Mucosa of rectum (tissue), 2 donors: ENCODE data around the gene CREBZF.

Source experiments
- H3K27ac ChIP-seq, 2 donors: one replicate each; pipeline ENCODE4 v1.7.0; 2013; ENCODE audit warnings: inconsistent platforms in 2 of 2, low read depth in 2 of 2, low read length in 2 of 2
- H3K27me3 ChIP-seq, 2 donors: one replicate each; pipeline ENCODE4 v1.7.0; 2013; ENCODE audit warnings: low read length in 2 of 2; ENCODE audit not compliant: control insufficient read depth in 2 of 2, insufficient read depth in 2 of 2
- H3K36me3 ChIP-seq, 2 donors: one replicate each; pipeline ENCODE4 v1.7.0; 2013; ENCODE audit warnings: low read length in 2 of 2; ENCODE audit not compliant: control insufficient read depth in 2 of 2, insufficient read depth in 2 of 2
- H3K4me1 ChIP-seq, 2 donors: one replicate each; pipeline ENCODE4 v1.7.0; 2013; ENCODE audit warnings: low read length in 2 of 2, mild to moderate bottlenecking in 1 of 2; ENCODE audit not compliant: control insufficient read depth in 2 of 2, insufficient read depth in 2 of 2
- H3K4me3 ChIP-seq, 2 donors: one replicate each; pipeline ENCODE4 v1.7.0; 2013; ENCODE audit warnings: low read length in 2 of 2
- H3K9ac ChIP-seq, 2 donors: one replicate each; pipeline ENCODE4 v1.7.0; 2013; ENCODE audit warnings: low read length in 2 of 2, low read depth in 1 of 2, mild to moderate bottlenecking in 1 of 2
- H3K9me3 ChIP-seq, 2 donors: one replicate each; pipeline ENCODE4 v1.7.0; 2013; ENCODE audit warnings: low read length in 2 of 2; ENCODE audit not compliant: control insufficient read depth in 2 of 2
- donor health status: healthy.
- donor health status: Normal muscosa, but diverticular disease.

CREBZF gene, protein sequence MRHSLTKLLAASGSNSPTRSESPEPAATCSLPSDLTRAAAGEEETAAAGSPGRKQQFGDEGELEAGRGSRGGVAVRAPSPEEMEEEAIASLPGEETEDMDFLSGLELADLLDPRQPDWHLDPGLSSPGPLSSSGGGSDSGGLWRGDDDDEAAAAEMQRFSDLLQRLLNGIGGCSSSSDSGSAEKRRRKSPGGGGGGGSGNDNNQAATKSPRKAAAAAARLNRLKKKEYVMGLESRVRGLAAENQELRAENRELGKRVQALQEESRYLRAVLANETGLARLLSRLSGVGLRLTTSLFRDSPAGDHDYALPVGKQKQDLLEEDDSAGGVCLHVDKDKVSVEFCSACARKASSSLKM

DNA sequence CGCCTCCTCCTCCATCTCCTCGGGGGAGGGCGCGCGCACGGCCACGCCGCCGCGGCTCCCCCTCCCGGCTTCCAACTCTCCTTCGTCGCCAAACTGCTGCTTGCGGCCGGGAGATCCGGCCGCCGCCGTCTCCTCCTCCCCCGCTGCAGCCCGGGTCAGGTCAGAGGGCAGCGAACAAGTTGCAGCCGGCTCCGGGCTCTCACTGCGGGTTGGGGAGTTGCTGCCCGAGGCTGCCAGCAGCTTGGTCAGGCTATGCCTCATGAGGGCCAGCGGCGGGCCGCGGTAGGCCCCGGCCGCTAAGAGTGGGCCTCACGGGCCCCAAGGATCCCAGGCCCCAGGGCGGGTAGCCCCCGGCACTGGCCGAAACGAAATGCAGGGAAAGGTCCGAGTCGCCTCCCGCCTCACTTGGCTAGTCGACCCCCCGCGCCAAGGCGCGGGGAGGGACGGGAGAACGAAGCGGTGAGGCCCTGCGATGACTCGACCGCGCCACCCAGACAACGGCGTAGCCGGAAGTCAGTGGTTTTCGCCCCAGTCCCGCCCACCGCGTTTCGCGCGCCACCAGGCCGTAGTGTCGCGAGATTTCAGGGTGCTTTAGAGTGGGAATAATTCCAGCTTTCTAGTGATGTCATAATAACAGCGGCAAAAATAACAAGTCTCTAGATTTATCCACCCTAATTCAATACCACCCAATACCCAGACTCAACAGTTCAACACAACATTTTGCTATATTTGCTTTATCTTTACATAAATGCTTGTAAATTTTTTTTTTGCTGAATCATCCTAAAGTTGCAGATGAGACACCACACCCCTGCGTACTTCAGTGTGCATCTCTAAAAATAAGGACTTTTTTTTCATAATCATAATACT, at the start of gene CREBZF:
Gene CREBZF (minus strand): TSS at position 515 of the 867 bp plus-strand sequence. CDS start 254 bp downstream, at position 261.
- H3K36me3 ChIP-seq: peaks cover 5 to 9% of the 10 kb centered on the region in 2 donors
- no peaks in the 10 kb centered on the region for H3K27me3 ChIP-seq
- peaks cover 14 to 27% of the 10 kb centered on the region in 2 donors for H3K4me1 ChIP-seq
- peak within 1 kb of the TSS; percentile 96 to 100 for H3K4me3 ChIP-seq
- H3K27ac ChIP-seq: peak within 1 kb of the TSS; percentile 97 to 98
- H3K9ac ChIP-seq: peak within 1 kb of the TSS; percentile 88 to 98
- H3K9me3 ChIP-seq: no peaks in the 10 kb centered on the region

GRCh38 chr11:85712953-85713352, 48.0 kb upstream of the CREBZF start:
- peaks cover 10 to 22% of the 10 kb centered on the region in 2 donors for H3K36me3 ChIP-seq
- no peak overlapping the region for H3K9ac ChIP-seq
- H3K27ac ChIP-seq: no peak overlapping the region
- H3K4me1 ChIP-seq: no peaks in the 10 kb centered on the region
- no peaks in the 10 kb centered on the region for H3K27me3 ChIP-seq
- H3K9me3 ChIP-seq: no peaks in the 10 kb centered on the region
- no peak overlapping the region for H3K4me3 ChIP-seq

DNA sequence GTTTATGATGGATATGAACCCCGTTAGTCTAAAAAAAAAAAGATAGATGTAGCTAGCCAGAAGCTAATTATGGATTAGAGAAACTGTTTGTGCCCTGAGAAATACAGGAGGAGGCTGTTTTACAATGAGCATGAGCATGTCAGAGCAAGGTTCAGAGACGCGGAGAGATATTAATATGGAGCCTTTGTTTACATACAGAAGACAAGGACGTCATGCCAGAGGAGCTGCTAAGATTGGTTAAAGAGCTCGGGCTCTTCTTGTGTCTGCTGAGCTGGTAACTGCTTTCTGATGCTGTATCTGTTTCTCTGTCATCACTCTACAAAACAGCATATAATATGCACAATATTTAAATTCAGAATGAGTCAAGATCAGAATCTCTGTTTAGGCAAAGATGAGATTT, 46.0 kb upstream of the CREBZF start:
- Histone ChIP-seq H3K4me1 (no peaks in the 10 kb centered on the region), H3K4me3 (no peak overlapping the region), H3K9me3 (no peaks in the 10 kb centered on the region), H3K27me3 (no peaks in the 10 kb centered on the region), H3K9ac (no peak overlapping the region), H3K36me3 (peaks cover 11 to 29% of the 10 kb centered on the region in 2 donors), H3K27ac (no peak overlapping the region)

- Histone ChIP-seq H3K27me3 (no peaks in the 10 kb centered on the region), H3K36me3 (peaks cover 11 to 32% of the 10 kb centered on the region in 2 donors), H3K4me1 (no peaks in the 10 kb centered on the region), H3K9me3 (no peaks in the 10 kb centered on the region), H3K9ac (no peak overlapping the region), H3K4me3 (no peak overlapping the region), H3K27ac (no peak overlapping the region)
Observed at GRCh38 chr11:85709941-85710702, 45.2 kb upstream of the CREBZF start.

- no peaks in the 10 kb centered on the region for H3K27me3 ChIP-seq
- no peak overlapping the region for H3K9ac ChIP-seq
- H3K36me3 ChIP-seq: peaks cover 7 to 18% of the 10 kb centered on the region in 2 donors
- no peak overlapping the region for H3K27ac ChIP-seq
- H3K9me3 ChIP-seq: no peaks in the 10 kb centered on the region
- H3K4me3 ChIP-seq: no peak overlapping the region
- H3K4me1 ChIP-seq: no peaks in the 10 kb centered on the region
Observed at GRCh38 chr11:85705800-85706199, 40.9 kb upstream of the CREBZF start.

DNA sequence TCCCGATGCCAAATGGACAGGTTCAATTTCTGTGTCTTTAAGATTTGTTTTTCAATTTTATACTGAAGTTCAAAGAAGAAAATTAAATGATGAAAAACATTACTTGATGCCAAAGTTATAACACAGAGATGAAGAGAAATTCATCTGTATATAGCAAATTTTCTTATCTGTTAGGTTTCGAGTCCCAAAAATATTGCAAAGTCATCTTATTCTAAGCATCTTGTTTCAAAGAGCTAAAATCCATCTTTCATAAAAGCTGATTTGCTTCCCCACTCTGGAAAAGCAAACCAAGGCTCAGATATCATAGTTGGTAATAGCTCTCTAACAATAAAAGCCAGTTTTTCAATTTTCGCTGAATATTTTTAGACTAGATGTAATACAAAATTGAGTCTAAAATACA, 40.0 kb upstream of the CREBZF start:
- no peaks in the 10 kb centered on the region for H3K27me3 ChIP-seq
- no peaks in the 10 kb centered on the region for H3K9me3 ChIP-seq
- H3K27ac ChIP-seq: no peak overlapping the region
- H3K4me3 ChIP-seq: no peak overlapping the region
- peaks cover 0 to 3% of the 10 kb centered on the region in 2 donors for H3K4me1 ChIP-seq
- peaks cover 10 to 23% of the 10 kb centered on the region in 2 donors for H3K36me3 ChIP-seq
- no peak overlapping the region for H3K9ac ChIP-seq

- Histone ChIP-seq H3K9me3 (no peaks in the 10 kb centered on the region), H3K4me3 (no peak overlapping the region), H3K27ac (no peak overlapping the region), H3K4me1 (peaks cover 0 to 3% of the 10 kb centered on the region in 2 donors), H3K36me3 (peaks cover 21 to 29% of the 10 kb centered on the region in 2 donors), H3K9ac (no peak overlapping the region), H3K27me3 (no peaks in the 10 kb centered on the region)
Observed at GRCh38 chr11:85699957-85700741, 35.2 kb upstream of the CREBZF start.

DNA sequence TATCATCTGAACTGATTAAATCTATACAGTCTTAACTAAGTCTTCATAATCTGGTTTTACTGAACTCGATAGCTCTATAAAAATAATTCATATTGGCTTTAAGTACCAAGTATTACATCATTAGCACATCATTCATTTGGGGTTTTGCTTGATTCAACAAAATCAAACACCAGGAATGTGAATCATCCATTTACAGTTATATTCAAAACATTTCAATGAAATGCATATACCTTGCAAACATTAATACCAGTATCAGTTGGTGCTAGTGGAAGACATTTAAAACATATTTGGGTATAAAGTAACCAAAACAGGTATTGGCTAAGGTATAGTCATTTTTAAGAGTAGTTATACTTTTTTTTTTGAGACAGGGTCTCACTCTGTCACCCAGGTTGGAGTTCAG, 33.3 kb upstream of the CREBZF start:
- no peaks in the 10 kb centered on the region for H3K9me3 ChIP-seq
- H3K4me1 ChIP-seq: peaks cover 0 to 3% of the 10 kb centered on the region in 2 donors
- no peak overlapping the region for H3K27ac ChIP-seq
- H3K27me3 ChIP-seq: no peaks in the 10 kb centered on the region
- no peak overlapping the region for H3K4me3 ChIP-seq
- peaks cover 28 to 35% of the 10 kb centered on the region in 2 donors for H3K36me3 ChIP-seq
- no peak overlapping the region for H3K9ac ChIP-seq

DNA sequence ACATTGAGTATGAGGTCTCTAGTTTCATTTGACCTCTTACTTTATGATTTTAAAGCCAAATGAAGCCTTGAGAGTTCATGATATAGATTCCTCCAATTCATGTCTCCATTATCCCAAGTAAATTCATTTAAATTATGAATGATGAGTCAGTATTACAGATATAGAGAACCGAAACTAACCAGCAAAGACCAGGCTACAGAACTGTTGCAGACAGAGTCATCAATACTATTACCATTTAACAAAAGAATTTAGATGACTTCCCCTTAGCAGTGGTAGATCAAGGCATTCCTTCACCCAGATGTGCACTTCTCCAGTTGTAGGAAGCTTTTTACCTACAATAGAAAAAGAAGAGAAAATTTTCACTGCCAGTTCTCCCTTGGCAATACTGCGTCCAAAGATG, 32.8 kb upstream of the CREBZF start:
- no peak overlapping the region for H3K4me3 ChIP-seq
- H3K27ac ChIP-seq: no peak overlapping the region
- peaks cover 0 to 3% of the 10 kb centered on the region in 2 donors for H3K4me1 ChIP-seq
- H3K36me3 ChIP-seq: peaks cover 31 to 39% of the 10 kb centered on the region in 2 donors
- no peaks in the 10 kb centered on the region for H3K9me3 ChIP-seq
- H3K9ac ChIP-seq: no peak overlapping the region
- H3K27me3 ChIP-seq: no peaks in the 10 kb centered on the region
